Neural cell (in vitro differentiated cells): ENCODE data around the gene PARD6G. TPM values are rescaled to one million over a fixed set of nuclear protein-coding genes. Genes with fewer than 3 reads are reported as not detected.

Experiments
- H2AFZ ChIP-seq: fragments of 200-600, 300-800 bp; sonication (generic), shearing (Covaris generic); 2 replicates; pipeline ENCODE4 v1.6.0; 2014; ENCODE audit warnings: low read depth, mild to moderate bottlenecking, antibody characterized with exemption, low read length, moderate library complexity
- H3F3A ChIP-seq: fragments of 200-600 bp; shearing (Covaris generic); 2 replicates; pipeline ENCODE4 v1.6.1; 2016; ENCODE audit warnings: mild to moderate bottlenecking, moderate library complexity, mixed read lengths, antibody characterized with exemption, low read length; ENCODE audit not compliant: insufficient read depth, poor library complexity, severe bottlenecking
- H3K27ac ChIP-seq: fragments of 200-600, 300-800 bp; sonication (generic), shearing (Covaris generic); 2 replicates; pipeline ENCODE4 v1.5.1; 2014; ENCODE audit warnings: mild to moderate bottlenecking, low read length, moderate library complexity
- H3K27me3 ChIP-seq: fragments of 300-800, 200-600 bp; sonication (generic), shearing (Covaris generic); 2 replicates; pipeline ENCODE4 v1.6.0; 2014; ENCODE audit warnings: mild to moderate bottlenecking, low read depth, low read length, moderate library complexity; ENCODE audit not compliant: insufficient read depth
- H3K36me3 ChIP-seq: fragments of 300-800, 200-600 bp; sonication (generic), shearing (Covaris generic); 2 replicates; pipeline ENCODE4 v1.5.1; 2014; ENCODE audit warnings: mild to moderate bottlenecking, antibody characterized with exemption, low read length, moderate library complexity; ENCODE audit not compliant: insufficient read depth
- H3K4me2 ChIP-seq: fragments of 300-800, 200-600 bp; sonication (generic), shearing (Covaris generic); 2 replicates; pipeline ENCODE4 v1.6.0; 2014; ENCODE audit warnings: mild to moderate bottlenecking, low read length
- H3K4me3 ChIP-seq: fragments of 300-800, 200-600 bp; sonication (generic), shearing (Covaris generic); 2 replicates; pipeline ENCODE4 v1.5.1; 2014; ENCODE audit warnings: mild to moderate bottlenecking, low read length, moderate library complexity
- H3K79me2 ChIP-seq: fragments of 200-600 bp; shearing (Covaris generic); replicated peaks from 2 replicates; pipeline ENCODE4 v1.6.0; 2014; ENCODE audit warnings: mild to moderate bottlenecking, low read length, moderate library complexity; ENCODE audit not compliant: insufficient read depth
- H3K9ac ChIP-seq: fragments of 300-800, 200-600 bp; sonication (generic), shearing (Covaris generic); 2 replicates; pipeline ENCODE4 v1.6.1; 2016; ENCODE audit warnings: mild to moderate bottlenecking, low read length, mixed read lengths
- H3K9me2 ChIP-seq: fragments of 200-600 bp; shearing (Covaris generic); 2 replicates; pipeline ENCODE4 v1.6.1; 2016; ENCODE audit warnings: mild to moderate bottlenecking, low read length, mixed read lengths; ENCODE audit not compliant: insufficient read depth
- H3K9me3 ChIP-seq: fragments of 200-600, 300-800 bp; sonication (generic), shearing (Covaris generic); 2 replicates; pipeline ENCODE4 v1.6.1; 2016; ENCODE audit warnings: mild to moderate bottlenecking, mixed run types, low read length, moderate library complexity, mixed read lengths
- H4K20me1 ChIP-seq: fragments of 200-600 bp; shearing (Covaris generic); 2 replicates; pipeline ENCODE4 v1.6.1; 2016; ENCODE audit warnings: mild to moderate bottlenecking, mixed run types; ENCODE audit not compliant: insufficient read depth
- EP300 ChIP-seq: fragments of 450-650 bp; conservative IDR thresholded peaks from 2 replicates; pipeline ENCODE4 v1.6.1; 2014; ENCODE audit warnings: antibody characterized with exemption, mild to moderate bottlenecking, moderate library complexity; ENCODE audit not compliant: poor library complexity, severe bottlenecking
- EZH2 ChIP-seq: fragments of 200-600, 300-800 bp; shearing (Covaris generic), sonication (generic); IDR thresholded peaks from 2 replicates; pipeline ENCODE4 v1.6.1; 2014; ENCODE audit warnings: antibody characterized with exemption, low read length, borderline replicate concordance, mild to moderate bottlenecking; ENCODE audit not compliant: insufficient read depth, poor library complexity, severe bottlenecking
- MXI1 ChIP-seq: fragments of 450-650 bp; conservative IDR thresholded peaks from 2 replicates; pipeline ENCODE4 v1.6.1; 2014; ENCODE audit warnings: antibody characterized with exemption, mild to moderate bottlenecking; ENCODE audit not compliant: poor library complexity, severe bottlenecking
- POLR2AphosphoS5 ChIP-seq: IDR thresholded peaks from 2 replicates; pipeline ENCODE4 v1.6.1; 2012
- RAD21 ChIP-seq: fragments of 450-650 bp; conservative IDR thresholded peaks from 2 replicates; pipeline ENCODE4 v1.6.1; 2014; ENCODE audit warnings: antibody characterized with exemption, mild to moderate bottlenecking, moderate library complexity
- SMC3 ChIP-seq: fragments of 450-650 bp; conservative IDR thresholded peaks from 2 replicates; pipeline ENCODE4 v1.6.1; 2014; ENCODE audit warnings: antibody characterized with exemption, mild to moderate bottlenecking, moderate library complexity; ENCODE audit not compliant: poor library complexity
- TAF1 ChIP-seq: IDR thresholded peaks from 2 replicates; pipeline ENCODE4 v1.6.1; 2012; ENCODE audit warnings: low read depth
- polyA plus RNA-seq: library from polyadenylated mRNA; depleted of rRNA; stranded (reverse); fragments of >200 nt; gene quantifications from 2 replicates; pipeline ENCODE4 v1.2.3, GENCODE V29; 2014
- TF ChIP-seq, protein P1 (sequence below): IDR thresholded peaks from 2 replicates; pipeline ENCODE4 v1.6.1; 2012; ENCODE audit warnings: borderline replicate concordance
- TF ChIP-seq, protein P2 (sequence below): fragments of 450-650 bp; IDR thresholded peaks from 2 replicates; pipeline ENCODE4 v1.5.1; 2014; ENCODE audit warnings: antibody characterized with exemption, mild to moderate bottlenecking, moderate library complexity; ENCODE audit not compliant: poor library complexity, severe bottlenecking

PARD6G gene
- polyA plus RNA-seq, 1 donor from 2014 or later: 9.3 TPM

DNA sequence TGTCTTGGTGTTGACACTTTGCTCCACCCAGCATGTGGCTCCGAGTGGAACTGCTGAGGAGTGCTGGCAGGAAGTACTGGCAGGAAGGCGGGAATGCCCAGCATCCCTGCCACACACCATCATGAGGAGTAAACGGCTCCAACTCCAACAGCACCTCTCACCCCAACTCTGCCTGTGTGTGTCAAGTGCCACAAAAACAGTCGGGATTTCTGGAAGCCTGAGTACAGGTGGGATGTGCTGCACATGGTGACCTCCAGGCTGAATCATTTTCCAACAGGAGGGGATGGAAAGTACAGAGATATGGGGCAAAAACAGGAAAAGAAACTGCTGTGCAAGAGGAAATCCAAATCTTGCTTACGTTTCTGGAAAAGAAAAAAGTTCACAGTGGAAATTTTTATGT is 53.6 kb downstream of the PARD6G start:
- H3F3A ChIP-seq: no peaks in the 10 kb centered on the region
- H3K27me3 ChIP-seq: no peaks in the 10 kb centered on the region
- peaks cover 5% of the 10 kb centered on the region for H3K36me3 ChIP-seq
- TF ChIP-seq MXI1: no peak
- no peak for TF ChIP-seq EP300
- no peak for TF ChIP-seq TAF1
- TF ChIP-seq, protein P1, sequence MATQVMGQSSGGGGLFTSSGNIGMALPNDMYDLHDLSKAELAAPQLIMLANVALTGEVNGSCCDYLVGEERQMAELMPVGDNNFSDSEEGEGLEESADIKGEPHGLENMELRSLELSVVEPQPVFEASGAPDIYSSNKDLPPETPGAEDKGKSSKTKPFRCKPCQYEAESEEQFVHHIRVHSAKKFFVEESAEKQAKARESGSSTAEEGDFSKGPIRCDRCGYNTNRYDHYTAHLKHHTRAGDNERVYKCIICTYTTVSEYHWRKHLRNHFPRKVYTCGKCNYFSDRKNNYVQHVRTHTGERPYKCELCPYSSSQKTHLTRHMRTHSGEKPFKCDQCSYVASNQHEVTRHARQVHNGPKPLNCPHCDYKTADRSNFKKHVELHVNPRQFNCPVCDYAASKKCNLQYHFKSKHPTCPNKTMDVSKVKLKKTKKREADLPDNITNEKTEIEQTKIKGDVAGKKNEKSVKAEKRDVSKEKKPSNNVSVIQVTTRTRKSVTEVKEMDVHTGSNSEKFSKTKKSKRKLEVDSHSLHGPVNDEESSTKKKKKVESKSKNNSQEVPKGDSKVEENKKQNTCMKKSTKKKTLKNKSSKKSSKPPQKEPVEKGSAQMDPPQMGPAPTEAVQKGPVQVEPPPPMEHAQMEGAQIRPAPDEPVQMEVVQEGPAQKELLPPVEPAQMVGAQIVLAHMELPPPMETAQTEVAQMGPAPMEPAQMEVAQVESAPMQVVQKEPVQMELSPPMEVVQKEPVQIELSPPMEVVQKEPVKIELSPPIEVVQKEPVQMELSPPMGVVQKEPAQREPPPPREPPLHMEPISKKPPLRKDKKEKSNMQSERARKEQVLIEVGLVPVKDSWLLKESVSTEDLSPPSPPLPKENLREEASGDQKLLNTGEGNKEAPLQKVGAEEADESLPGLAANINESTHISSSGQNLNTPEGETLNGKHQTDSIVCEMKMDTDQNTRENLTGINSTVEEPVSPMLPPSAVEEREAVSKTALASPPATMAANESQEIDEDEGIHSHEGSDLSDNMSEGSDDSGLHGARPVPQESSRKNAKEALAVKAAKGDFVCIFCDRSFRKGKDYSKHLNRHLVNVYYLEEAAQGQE: no peak
- no peak for TF ChIP-seq SMC3
- no peak for TF ChIP-seq EZH2
- no peak for TF ChIP-seq RAD21
- TF ChIP-seq, protein P2, sequence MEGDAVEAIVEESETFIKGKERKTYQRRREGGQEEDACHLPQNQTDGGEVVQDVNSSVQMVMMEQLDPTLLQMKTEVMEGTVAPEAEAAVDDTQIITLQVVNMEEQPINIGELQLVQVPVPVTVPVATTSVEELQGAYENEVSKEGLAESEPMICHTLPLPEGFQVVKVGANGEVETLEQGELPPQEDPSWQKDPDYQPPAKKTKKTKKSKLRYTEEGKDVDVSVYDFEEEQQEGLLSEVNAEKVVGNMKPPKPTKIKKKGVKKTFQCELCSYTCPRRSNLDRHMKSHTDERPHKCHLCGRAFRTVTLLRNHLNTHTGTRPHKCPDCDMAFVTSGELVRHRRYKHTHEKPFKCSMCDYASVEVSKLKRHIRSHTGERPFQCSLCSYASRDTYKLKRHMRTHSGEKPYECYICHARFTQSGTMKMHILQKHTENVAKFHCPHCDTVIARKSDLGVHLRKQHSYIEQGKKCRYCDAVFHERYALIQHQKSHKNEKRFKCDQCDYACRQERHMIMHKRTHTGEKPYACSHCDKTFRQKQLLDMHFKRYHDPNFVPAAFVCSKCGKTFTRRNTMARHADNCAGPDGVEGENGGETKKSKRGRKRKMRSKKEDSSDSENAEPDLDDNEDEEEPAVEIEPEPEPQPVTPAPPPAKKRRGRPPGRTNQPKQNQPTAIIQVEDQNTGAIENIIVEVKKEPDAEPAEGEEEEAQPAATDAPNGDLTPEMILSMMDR: no peak
- TF ChIP-seq POLR2AphosphoS5: no peak
- H3K27ac ChIP-seq: no peak overlapping the region
- H2AFZ ChIP-seq: no peak overlapping the region
- H3K4me2 ChIP-seq: no peak overlapping the region
- peaks cover 4% of the 10 kb centered on the region for H3K79me2 ChIP-seq
- no peaks in the 10 kb centered on the region for H4K20me1 ChIP-seq
- no peaks in the 10 kb centered on the region for H3K9me3 ChIP-seq
- H3K9me2 ChIP-seq: no peaks in the 10 kb centered on the region
- H3K9ac ChIP-seq: no peak overlapping the region
- H3K4me3 ChIP-seq: no peak overlapping the region

DNA sequence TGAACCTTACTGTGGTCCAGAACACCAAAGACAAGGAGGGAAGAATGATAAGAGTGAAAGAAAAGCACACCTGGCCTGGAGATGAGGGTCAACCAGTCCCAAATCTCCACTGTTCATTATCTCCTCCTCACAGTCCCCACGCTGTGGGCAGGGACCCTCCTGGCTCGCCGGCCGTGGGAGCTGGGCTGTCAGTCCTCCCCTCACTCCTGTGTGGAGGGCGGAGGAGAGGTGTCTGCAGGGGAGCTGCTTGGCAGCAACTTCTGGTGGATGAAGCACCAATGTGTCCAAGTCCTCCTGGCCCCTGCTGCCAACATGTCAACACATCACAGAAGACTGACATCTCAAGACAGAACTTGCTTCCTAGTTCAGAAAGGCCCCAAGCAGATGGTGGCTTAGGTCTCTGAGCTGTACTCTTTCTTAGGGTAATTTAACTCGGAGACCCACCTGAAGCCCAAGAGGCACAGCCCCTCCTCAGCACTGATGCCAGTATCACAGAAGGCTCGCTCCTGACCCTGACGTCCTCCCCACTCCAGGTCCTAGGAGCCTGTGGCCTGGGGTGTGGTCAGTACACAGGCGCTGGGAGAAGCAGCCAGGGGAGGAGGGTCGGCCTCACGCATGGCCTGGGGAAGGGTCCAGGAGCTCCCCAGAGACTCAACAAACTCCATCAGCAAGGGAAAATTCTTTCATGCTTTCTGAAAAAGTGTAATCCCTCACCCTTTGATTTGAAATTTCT is 54.5 kb downstream of the PARD6G start:
- Histone ChIP-seq H2AFZ (no peak overlapping the region), H3K4me3 (no peak overlapping the region), H4K20me1 (no peaks in the 10 kb centered on the region), H3K4me2 (no peak overlapping the region), H3F3A (no peaks in the 10 kb centered on the region), H3K36me3 (peaks cover 5% of the 10 kb centered on the region), H3K9me3 (no peaks in the 10 kb centered on the region), H3K79me2 (peaks cover 4% of the 10 kb centered on the region), H3K27me3 (no peaks in the 10 kb centered on the region), H3K27ac (no peak overlapping the region), H3K9me2 (no peaks in the 10 kb centered on the region), H3K9ac (no peak overlapping the region)
- TF ChIP-seq TAF1 (no peak), MXI1 (no peak), RAD21 (no peak), SMC3 (no peak), EP300 (no peak), EZH2 (no peak), POLR2AphosphoS5 (no peak)
- TF ChIP-seq, protein P1: no peak
- TF ChIP-seq, protein P2: no peak
